Spinal cord (tissue), 10 donors: ENCODE results near the gene HSPA1L. TPM values are rescaled to one million over a fixed set of nuclear protein-coding genes. Genes with fewer than 3 reads are reported as not detected.
"Not testable (repeated sequence)": the region's sequence is repeated elsewhere in the genome, so short reads cannot be mapped to it uniquely, and the experiment has no call there.

ENCODE experiments used
- DNase-seq, 6 donors: peaks; one replicate each; pipeline versions ENCODE4 v3.0.0 to v3.0.0-alpha.2; 2013 to 2015; ENCODE audit warnings: low spot score in 6 of 6, low read depth in 4 of 6
- H3K27ac ChIP-seq: one replicate; pipeline ENCODE4 v1.5.1; 2013; ENCODE audit warnings: low read depth, low read length, control low read depth
- H3K27me3 ChIP-seq: one replicate; pipeline ENCODE4 v1.6.1; 2013; ENCODE audit warnings: low read length; ENCODE audit not compliant: control insufficient read depth, insufficient read depth
- H3K36me3 ChIP-seq: one replicate; pipeline ENCODE4 v1.6.1; 2013; ENCODE audit warnings: low read length; ENCODE audit not compliant: control insufficient read depth, insufficient read depth
- H3K4me1 ChIP-seq: one replicate; pipeline ENCODE4 v1.6.1; 2013; ENCODE audit warnings: low read length; ENCODE audit not compliant: control insufficient read depth, insufficient read depth
- H3K4me3 ChIP-seq: one replicate; pipeline ENCODE4 v1.5.1; 2013; ENCODE audit warnings: low read depth, low read length, control low read depth
- H3K9me3 ChIP-seq: one replicate; pipeline ENCODE4 v1.6.1; 2013; ENCODE audit warnings: low read length; ENCODE audit not compliant: control insufficient read depth, insufficient read depth
- WGBS: methylation state at CpG from one replicate; pipeline ENCODE4 v1.1.5; 2013; ENCODE audit warnings: missing lambda C conversion rate; ENCODE audit not compliant: insufficient coverage; 5-methylcytosine and 5-hydroxymethylcytosine counted together
- polyA plus RNA-seq, 2 donors: library from polyadenylated mRNA; unstranded; fragments of 120-200 nt; gene quantifications; one replicate each; pipeline ENCODE4 v1.2.1, GENCODE V29; 2013; ENCODE audit not compliant: insufficient read length in 2 of 2
- total RNA-seq, 2 donors: library from RNA; depleted of rRNA in 1 of 2; stranded (reverse); fragments of 120-200 nt in 1 of 2; fragments of >200 nt in 1 of 2; gene quantifications; one replicate each; pipeline versions ENCODE4 v1.2.3 to v1.2.4, GENCODE V29; 2013 to 2014
- donor health status: healthy.

HSPA1L gene
- total and polyA plus RNA-seq, 4 donors = 3.3 to 6.1 (median 5.0) TPM

- no peaks in the 10 kb centered on the region for H3K36me3 ChIP-seq
- H3K27ac ChIP-seq = peak within 1 kb of the TSS; percentile 99
- peak within 1 kb of the TSS; percentile 87 for H3K4me3 ChIP-seq
- peak; percentile 97 to 100 (median 99) for DNase-seq
- H3K9me3 ChIP-seq = no peaks in the 10 kb centered on the region
- H3K4me1 ChIP-seq = peaks cover 19% of the 10 kb centered on the region
- no peaks in the 10 kb centered on the region for H3K27me3 ChIP-seq
- WGBS = 0% methylated on average over 43 of the region's 56 CpGs
Measured at GRCh38 chr6:31827286-31828079, 12.4 kb upstream of the HSPA1L start, which contains the start of gene HSPA1B. TSS of gene HSPA1B (plus strand) at chr6:31827738. CDS start at chr6:31827951, 213 bp downstream.

- H3K27ac ChIP-seq = peak overlapping the region; percentile 99
- H3K27me3 ChIP-seq = no peaks in the 10 kb centered on the region
- no peaks in the 10 kb centered on the region for H3K36me3 ChIP-seq
- no peaks in the 10 kb centered on the region for H3K9me3 ChIP-seq
- peaks cover 25% of the 10 kb centered on the region for H3K4me1 ChIP-seq
- peak overlapping the region; percentile 87 for H3K4me3 ChIP-seq
- 0% methylated on average over 8 of the region's 13 CpGs for WGBS
- DNase-seq = no peak
Measured at GRCh38 chr6:31826793-31827285, 11.8 kb upstream of the HSPA1L start.

GRCh38 chr6:31825553-31825952, 10.5 kb upstream of the HSPA1L start:
- no peak for DNase-seq
- no peaks in the 10 kb centered on the region for H3K27me3 ChIP-seq
- no peaks in the 10 kb centered on the region for H3K9me3 ChIP-seq
- no peaks in the 10 kb centered on the region for H3K36me3 ChIP-seq
- H3K27ac ChIP-seq = peak overlapping the region; percentile 99
- no CpG with 5 or more reads among the region's 4 CpGs for WGBS
- H3K4me1 ChIP-seq = peaks cover 29% of the 10 kb centered on the region
- no peak overlapping the region for H3K4me3 ChIP-seq

- not testable (repeated sequence) for H3K36me3 ChIP-seq, H3K4me3 ChIP-seq, H3K27me3 ChIP-seq, H3K9me3 ChIP-seq, DNase-seq
- H3K27ac ChIP-seq = peak overlapping the region; percentile 99
- WGBS = 100% methylated on average over 1 of the region's 9 CpGs
- H3K4me1 ChIP-seq = peaks cover 34% of the 10 kb centered on the region
Measured at GRCh38 chr6:31823592-31824196, 8.6 kb upstream of the HSPA1L start.

- 10% methylated on average over 8 of the region's 25 CpGs for WGBS
- DNase-seq = peak in 2 of 6 donors; percentile 56 to 85
- Histone ChIP-seq H3K4me3 (peak overlapping the region; percentile 75), H3K36me3 (no peaks in the 10 kb centered on the region), H3K4me1 (peaks cover 47% of the 10 kb centered on the region), H3K27me3 (no peaks in the 10 kb centered on the region), H3K27ac (peak overlapping the region; percentile 99), H3K9me3 (no peaks in the 10 kb centered on the region)
Measured at GRCh38 chr6:31822036-31822821, 7.1 kb upstream of the HSPA1L start.

GRCh38 chr6:31821301-31822035, 6.4 kb upstream of the HSPA1L start:
- H3K27me3 ChIP-seq = no peaks in the 10 kb centered on the region
- H3K4me1 ChIP-seq = peaks cover 41% of the 10 kb centered on the region
- peak overlapping the region; percentile 75 for H3K4me3 ChIP-seq
- peak in 2 of 6 donors; percentile 70 to 82 for DNase-seq
- peak overlapping the region; percentile 99 for H3K27ac ChIP-seq
- 7% methylated on average over 18 of the region's 39 CpGs for WGBS
- H3K36me3 ChIP-seq = no peaks in the 10 kb centered on the region
- H3K9me3 ChIP-seq = no peaks in the 10 kb centered on the region

GRCh38 chr6:31820399-31820798, 5.3 kb upstream of the HSPA1L start:
- H3K4me1 ChIP-seq = peaks cover 36% of the 10 kb centered on the region
- 96% methylated on average over 5 of the region's 10 CpGs for WGBS
- not testable (repeated sequence) for H3K4me3 ChIP-seq, H3K27ac ChIP-seq, H3K9me3 ChIP-seq, H3K27me3 ChIP-seq, H3K36me3 ChIP-seq, DNase-seq

- no peak for DNase-seq
- H3K36me3 ChIP-seq = no peaks in the 10 kb centered on the region
- H3K9me3 ChIP-seq = no peaks in the 10 kb centered on the region
- no peaks in the 10 kb centered on the region for H3K27me3 ChIP-seq
- H3K4me3 ChIP-seq = no peak overlapping the region
- no peak overlapping the region for H3K27ac ChIP-seq
- peaks cover 36% of the 10 kb centered on the region for H3K4me1 ChIP-seq
Measured at GRCh38 chr6:31819871-31820299, 4.8 kb upstream of the HSPA1L start.

- not testable (repeated sequence) for DNase-seq, H3K9me3 ChIP-seq, H3K36me3 ChIP-seq, H3K27ac ChIP-seq, H3K27me3 ChIP-seq
- Histone ChIP-seq H3K4me3 (peak overlapping the region; percentile 43), H3K4me1 (peaks cover 40% of the 10 kb centered on the region)
- 85% methylated on average over 5 of the region's 8 CpGs for WGBS
Measured at GRCh38 chr6:31817929-31818511, 2.9 kb upstream of the HSPA1L start.
